ENCODE measurements around the gene DNAJC13.

DNA sequence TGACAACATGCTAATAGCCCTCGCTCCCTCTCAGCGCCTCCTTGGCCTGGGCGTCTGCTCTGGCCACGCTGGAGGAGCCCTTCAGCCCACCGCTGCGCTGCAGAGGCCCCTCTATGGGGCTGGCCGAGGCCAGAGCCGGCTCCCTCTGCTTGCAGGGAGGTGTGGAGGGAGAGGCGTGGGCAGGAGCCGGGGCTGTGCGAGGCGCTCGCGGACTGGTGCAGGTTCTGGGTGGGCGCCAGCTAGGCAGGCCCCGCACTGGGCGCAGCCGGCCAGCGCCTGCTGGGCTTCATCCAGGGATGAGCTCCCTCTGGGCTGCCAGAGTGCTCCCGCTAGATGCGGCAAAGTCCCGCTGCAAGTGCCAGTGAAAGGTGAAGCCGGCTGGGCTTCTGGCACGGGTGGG, 21.0 kb upstream of the DNAJC13 start:
- TF ChIP-seq SIN3A (IDR thresholded peaks at IDR 0.05; ENCODE audit: borderline replicate concordance, insufficient read depth, low read length), result no peak
- no peak for TF ChIP-seq POLR2AphosphoS5 (IDR thresholded peaks at IDR 0.05; ENCODE audit: low read depth, low read length)

All from PFSK-1 (cell line).